Endothelial cell of hepatic sinusoid (primary cell): ENCODE data around the gene DMRTB1.

ENCODE experiments used
- in situ Hi-C: cut with HindIII; loops from 2 replicates; pipeline ENCODE4 v1.10.0; 2017; ENCODE audit warnings: low sequenced_read_pairs

DMRTB1 gene

DNA sequence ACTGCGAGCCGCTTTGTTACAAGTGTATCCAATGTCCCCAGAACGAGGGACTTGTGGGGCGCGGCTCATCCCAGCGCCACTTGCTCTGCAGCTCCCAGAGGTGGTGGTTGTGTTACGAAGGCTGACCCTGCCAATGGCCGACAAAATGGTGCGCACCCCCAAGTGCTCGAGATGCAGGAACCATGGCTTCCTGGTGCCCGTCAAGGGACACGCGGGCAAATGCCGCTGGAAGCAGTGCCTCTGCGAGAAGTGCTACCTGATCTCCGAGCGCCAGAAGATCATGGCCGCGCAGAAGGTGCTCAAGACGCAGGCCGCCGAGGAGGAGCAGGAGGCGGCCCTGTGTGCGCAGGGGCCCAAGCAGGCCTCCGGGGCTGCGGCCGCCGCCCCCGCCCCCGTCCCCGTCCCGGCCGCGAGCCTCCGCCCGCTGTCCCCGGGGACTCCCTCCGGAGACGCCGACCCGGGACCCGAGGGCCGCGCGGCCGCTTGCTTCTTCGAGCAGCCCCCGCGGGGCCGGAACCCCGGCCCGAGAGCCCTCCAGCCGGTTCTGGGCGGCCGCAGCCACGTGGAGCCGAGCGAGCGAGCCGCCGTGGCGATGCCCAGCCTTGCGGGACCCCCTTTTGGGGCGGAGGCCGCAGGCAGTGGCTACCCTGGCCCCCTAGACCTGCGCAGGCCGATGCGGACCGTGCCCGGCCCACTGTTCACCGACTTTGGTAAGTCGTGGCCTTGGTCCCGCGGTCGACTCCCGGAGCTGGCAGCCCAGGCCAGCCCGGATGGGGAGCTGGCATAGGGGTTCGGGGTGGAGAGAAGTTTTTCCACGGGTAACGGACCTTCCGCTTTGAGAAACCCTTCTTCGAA lies at the start of gene DMRTB1:
DMRTB1 (plus strand) TSS at position 79 of the 855 bp plus-strand sequence; CDS start at position 134, 55 bp downstream.
- in situ Hi-C loops: no loop called here

DNA sequence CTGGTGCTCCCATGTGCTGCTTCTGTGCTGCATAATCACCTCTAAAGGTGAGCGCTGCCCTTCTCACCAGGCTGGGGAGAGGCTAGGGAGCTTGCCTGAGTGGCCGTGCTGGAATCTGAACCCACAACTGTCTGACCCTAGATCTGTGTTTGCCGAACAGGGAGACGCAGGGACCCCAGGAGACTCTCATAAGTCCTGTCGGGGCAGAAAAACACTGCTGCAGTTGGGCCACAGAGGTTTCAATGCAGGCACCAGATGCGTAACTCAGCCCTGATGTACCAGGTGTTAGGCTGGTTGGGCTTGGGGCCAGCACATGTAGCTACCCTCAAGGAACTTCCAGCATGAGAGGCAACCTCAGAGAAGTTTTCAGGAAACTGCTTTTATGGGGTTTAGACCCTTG lies 49.5 kb upstream of the DMRTB1 start:
- in situ Hi-C loops: no loop called here

DNA sequence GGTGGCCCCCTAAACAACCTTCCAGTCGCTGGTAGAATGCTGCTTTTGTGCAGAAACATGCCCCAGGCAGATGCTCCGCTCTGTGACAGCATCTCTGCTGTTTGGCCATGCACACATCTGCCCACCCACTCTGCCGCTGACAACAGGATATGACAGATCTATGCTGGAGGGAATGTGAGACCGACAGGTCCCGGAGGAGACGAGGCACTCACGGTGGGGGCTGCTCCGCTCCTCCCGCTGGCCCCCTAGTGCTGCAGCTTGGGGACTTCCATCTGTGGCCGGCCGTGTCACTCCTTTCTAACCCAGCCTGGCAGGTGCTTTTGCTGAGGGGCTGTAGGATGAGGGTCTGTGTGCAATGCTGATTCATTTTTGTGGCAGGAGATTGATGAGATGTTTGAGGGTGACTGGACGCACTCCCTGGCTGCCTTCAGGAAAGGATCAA lies 49.1 kb upstream of the DMRTB1 start:
- in situ Hi-C loops: no loop called here

DNA sequence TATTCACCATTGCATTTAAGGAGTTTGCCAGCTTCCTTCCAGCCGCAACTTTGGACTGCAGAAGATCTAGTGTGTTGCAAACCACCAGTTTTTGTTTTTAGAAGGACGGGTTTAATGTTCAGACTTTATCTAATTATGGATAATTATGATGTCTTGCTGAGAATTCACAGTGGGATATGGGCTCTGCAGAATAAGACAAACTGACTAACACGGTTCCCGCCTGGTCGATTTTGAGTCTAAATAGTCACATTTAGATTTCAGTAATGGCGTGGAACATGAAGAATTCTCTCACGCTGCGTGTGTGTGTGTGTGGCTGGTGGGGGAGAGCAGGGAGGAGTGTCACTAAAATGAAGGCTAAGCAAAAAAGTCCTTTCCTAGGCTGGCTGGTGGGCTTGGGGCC lies 48.5 kb upstream of the DMRTB1 start:
- in situ Hi-C loops: no loop called here

DNA sequence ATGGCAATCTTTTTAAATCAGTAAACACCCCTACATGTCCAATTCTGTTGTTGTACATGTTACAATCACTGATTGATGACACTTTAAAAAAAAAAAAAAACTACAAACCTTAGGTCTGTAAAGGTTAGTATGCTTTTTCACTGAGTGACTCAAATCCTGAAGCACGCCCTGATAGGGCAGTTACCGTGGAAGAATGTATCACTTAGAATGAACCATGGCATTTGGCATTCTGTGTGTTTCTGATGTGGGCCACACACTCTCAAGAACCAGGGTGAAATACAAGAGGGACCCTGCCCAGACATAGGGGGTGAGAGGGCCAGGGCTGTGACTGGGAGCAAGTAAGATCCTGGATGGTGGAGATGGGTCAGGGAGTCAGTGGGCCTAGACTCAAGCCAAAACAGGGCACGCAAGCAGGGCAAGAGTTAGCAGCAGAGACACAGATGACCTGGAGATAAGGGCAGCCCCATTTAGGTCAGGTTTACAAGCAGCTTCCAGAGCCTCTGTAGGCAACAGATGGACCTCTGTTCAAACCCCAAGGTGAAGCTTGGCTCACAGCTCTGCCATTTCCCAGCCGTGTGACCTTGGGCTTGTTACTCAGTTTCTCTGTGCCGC lies 47.6 kb upstream of the DMRTB1 start:
- in situ Hi-C loops: no loop called here

DNA sequence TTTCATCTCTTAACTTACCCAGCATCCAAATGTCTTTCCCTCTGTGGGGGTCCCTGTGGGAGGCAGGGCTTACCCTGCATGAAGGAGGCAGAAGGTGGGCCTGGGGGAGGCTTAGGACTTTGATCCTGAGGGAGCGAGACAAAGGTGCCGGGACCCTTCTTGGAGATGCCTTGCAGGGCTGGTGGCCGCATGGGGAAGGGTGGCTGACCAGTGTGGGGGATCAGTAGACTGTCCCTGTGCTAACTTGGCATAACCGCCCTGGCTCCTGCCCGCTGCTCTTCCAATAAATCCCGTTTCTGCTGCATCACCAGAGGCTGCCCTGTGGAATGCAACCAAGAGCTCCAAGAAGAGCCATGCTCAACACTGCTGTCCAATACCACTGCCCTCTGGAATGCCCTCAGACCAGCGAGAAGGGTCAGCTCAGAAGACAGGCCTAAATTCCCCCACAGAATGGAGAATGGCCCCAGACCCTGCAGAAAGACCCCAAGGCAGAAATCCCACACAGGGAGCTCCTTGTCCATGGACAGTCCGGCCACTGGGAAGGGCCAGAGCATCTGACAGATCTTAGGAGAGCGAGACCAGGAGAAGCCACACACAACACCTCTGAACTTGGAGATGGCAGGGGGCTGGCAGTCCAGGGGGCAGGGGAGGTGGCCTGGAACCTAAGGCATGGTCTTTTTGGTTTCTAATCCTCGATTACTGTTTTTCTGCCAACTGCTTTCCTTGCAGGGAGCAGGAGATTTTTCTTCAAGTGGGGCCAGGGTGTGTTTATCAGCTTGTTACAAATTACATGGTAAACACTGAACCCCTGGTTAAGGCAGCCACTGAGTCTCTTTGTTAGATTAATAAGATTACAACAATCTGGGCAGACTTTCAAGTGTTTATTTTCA lies 46.7 kb upstream of the DMRTB1 start:
- in situ Hi-C loops: no loop called here

DNA sequence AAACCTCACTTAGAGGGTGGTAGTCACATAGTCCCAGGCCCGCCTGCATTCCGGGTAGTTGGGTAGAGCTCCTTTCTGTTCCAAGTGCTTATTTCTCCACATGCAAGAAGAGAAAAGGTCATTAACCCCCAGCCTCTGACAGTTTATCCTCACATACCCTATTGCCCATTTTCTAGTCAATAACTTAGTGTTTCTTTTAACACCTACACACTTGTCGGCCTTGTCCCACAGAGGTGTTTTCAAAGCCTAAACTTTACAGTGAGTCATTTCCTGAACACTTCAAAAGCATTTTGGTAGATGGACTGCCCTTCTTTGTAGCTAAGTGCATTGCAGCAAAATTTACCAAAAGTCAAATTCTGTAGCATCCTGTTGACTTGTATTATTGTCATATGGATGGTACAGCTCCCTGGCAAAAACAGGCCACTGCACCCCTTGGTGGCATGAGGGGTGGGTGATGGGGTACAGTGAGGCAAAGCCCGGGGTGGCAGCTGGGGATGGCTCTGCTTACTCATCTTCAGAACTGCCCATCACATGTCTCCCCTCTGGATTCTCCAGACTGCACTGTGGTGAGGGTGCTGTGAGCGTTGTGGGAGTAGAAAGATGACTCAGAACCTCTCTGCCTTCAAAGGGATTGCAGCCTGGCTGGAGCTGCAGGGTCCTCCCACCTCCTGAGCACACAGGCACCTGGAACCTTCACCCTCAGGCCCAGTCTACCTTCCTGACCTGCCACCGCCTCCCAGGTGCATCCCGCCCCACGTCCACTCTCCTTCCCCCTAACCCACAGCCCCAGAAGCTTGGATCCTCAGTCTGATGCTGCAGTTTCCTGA lies 45.8 kb upstream of the DMRTB1 start:
- in situ Hi-C loops: no loop called here

DNA sequence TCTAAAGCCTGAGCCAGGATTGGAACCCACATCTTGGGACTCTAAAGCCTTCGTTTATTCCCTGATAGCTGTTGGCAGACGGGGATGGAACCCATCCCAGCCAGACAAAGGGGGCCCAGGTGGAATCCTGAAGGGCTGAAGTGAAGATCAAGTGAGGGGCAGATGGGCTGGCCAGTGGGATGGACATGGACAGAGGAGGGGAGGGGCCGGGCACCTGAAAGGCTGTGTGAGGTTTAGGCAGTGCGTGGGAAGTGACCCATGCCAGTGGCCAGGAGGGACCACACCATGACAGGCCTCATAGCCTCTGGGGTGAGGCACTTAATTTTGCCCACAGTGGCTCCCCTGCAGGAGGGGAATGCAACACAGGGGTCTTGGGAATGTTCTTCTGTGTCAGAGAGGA lies 44.6 kb upstream of the DMRTB1 start:
- in situ Hi-C loops: no loop called here

DNA sequence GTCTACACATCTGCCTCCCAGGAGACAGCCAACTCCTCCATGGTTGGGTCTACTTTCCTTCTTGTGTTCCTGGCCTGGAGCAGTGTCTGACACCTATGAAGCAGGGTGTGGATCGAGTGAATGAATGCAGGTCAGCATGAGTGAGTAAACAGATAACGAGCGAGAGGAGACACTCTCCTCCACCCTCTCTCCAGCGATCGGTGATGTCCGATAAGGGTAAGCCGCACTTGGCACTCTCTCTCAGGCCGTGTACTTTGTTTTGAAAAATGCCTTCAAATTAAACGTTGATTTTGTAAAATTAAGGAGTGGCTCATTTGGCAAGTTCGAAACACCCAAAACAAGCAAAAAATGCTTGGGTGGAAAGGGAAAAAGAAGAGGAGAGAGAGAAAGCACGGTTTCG lies 43.8 kb upstream of the DMRTB1 start:
- in situ Hi-C loops: no loop called here

DNA sequence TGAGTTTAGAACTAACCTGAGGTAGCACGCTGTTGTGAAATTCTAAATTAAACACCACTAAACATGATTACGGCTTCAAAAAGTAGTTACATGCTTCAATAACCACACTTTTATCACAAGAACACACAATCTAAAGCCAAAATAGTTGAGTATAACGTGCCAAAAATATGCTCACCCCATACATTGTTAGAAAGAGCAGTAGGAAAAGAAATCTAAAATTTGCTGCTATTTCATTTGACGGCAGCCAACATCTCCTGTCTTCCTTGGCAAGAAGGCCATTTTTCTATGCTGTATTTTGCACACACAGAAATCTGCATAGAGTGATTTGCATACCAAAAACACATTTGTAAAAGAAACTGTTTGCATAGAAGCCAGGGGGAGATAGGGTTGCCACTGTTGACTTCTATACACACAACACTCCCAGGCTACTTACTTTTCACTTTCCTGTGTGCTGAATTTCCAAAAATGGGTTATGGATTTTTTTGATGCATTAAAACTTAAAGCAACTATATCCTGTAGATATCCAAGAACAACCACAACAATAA lies 42.9 kb upstream of the DMRTB1 start:
- in situ Hi-C loops: no loop called here

DNA sequence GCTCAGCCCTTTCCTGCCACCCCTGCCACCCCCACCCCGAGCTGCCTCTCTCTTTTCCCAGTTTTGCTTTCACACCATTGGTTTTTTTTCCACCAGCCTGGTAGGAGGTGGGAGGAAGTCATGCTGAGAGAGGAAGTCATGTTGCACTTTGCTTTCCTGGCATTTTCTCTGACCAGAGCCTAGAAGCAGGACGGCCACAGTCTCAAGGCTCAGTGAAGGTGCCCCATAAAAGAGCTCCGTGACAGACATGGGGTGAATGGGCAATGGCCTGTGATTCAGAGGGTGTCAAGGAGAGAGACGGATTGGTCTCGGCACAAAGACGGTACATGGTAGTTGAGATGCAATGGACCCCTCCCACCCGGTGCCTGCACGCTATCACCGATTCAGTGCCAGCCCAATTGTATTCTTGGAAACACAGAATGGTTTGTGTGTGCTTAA lies 42.1 kb upstream of the DMRTB1 start:
- in situ Hi-C loops: no loop called here

DNA sequence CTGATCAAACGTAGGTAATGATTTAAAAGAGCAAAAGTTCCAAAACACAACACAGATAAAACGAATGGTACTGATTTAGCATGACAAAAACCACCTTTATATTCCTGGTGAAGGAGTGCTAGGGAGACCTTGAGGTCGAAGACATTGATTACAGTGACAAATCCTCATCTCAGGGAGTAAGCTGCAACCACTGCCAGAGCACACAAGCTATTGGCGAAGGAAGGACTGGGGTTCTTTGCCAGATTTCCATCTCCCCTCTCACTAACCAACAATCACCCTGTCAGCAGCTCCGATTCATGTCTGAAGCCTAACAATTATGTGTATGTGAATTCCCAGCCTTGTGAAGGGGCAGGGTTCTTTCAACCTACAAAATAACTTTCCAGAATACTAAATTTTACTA lies 40.2 kb upstream of the DMRTB1 start:
- in situ Hi-C loops: no loop called here

DNA sequence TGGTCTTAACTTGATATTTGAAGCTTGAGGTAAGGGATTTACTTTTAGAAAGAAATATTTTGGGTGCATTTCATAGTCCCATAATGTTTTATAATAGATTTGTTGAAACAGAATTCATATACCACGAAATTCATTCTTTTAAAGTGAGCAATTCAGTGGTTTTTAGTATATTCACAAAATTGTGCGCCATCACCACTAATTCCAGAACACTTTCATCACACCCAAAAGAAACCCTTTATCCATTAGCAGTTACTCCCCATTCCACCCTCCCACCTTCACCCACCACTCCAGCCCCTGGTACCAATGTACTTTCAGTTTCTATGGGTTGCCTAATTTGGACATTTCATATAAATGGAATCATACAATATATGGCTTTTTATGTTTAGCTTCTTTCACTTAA lies 38.9 kb upstream of the DMRTB1 start:
- in situ Hi-C loops: loop anchor here (5.0 kb wide), 1 partner anchor 38 kb away; no protein-coding TSS in a partner anchor

DNA sequence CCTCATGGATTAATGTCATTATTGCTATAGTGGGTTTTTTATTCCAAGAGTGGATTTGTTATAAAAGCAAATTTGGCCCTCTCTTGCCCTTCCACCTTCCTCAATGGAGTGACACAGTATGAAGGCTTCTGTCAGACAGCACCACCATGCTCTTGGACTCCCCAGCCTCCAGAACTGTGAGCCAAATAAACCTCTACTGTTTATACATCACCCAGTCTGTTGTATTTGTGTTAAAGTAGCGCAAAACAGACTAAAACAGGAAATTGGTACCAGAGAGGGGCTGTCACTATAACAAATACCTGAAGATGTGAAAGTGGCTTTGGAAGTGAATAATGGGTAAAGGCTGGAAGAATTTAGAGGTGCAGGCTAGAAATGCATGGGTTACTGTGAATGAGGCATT lies 38.0 kb upstream of the DMRTB1 start:
- in situ Hi-C loops: loop anchor here (5.0 kb wide), 1 partner anchor 39 kb away; no protein-coding TSS in a partner anchor

DNA sequence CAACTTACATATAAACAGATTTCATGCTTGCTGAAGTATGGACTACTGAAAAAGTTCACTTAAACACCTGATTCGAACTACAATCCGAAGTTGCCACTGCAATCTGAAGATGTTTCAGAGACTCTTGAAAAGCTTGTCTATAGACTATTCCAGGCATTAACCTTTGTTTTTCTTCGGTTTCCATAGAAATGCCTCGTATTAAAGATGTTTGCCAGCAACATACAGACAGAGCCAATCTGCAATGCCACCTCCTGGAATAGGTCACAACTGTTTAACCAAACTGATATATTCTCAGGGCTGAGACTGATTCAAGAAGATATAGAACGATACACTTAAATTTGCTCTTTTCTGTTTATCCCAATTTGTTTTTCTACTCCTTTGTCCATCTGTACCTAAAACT lies 28.9 kb upstream of the DMRTB1 start:
- in situ Hi-C loops: no loop called here

DNA sequence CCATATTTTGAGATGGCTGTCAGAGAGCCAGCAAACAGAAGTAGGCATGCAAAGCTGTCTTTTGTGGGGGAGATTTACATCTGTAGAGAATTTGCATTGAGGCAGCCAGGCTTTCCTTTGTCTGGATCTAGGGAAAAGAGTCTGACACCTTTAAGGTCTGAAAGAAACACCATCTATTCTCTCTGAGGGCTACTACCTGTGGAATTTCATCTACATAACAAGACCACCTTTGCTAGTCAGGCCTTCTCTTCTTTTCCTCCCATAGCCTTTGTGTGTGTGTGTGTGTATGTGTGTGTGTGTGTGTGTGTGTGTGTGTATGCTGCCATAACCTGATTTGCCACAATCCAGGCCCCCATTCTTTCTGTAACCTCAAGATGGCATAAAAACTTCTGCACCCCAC lies 28.4 kb upstream of the DMRTB1 start:
- in situ Hi-C loops: no loop called here

DNA sequence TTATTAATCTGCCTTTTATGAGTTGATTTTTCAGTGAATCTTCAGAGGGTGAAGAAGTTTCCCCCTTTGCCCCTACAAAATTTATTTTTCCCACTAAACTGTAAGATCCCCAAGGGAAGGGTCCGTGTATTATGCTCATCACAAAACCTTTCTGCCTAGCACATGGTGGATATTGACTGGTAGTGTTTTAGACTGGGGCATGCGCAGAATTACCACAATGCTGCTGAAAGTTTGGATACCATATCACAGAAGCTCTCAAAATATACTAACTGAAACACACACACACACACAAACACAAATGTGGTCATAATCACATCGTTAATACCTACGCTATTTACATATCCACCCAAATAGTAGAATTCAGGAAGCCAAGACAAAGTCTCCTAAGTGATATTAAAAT lies 28.0 kb upstream of the DMRTB1 start:
- in situ Hi-C loops: no loop called here

DNA sequence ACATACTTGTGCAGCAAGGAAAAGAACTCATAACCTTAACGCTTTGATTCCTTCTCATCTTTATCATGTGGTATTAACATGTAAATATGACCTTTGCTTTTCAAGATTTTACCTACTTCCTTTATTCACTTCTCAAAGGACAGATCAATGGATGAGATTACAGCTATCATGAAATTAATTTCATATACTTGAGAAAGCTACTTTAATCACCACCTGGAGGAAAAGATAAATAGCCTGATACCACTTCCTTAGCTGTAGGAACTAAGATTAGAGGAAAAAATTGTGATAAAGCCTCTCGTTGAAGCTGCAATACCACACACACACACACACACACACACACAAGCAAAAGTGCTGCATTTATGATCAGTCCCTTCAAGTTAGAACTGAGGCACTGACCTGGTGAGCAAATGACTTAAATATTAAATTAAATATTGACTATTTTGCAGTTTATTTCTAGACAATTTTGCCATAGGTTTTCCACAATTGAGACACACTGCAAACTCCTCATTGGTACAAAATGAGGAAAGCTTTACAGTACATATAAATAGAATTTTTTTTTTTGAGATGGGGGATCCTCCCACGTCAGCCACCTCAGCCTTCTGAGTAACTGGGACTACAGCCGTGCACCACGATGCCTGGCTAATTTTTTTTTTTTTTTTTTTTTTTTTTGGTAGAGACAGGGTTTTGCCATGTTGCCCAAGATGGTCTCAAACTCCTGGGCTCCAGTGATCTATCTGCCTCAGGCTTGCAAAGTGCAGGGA lies 27.2 kb upstream of the DMRTB1 start:
- in situ Hi-C loops: no loop called here

DNA sequence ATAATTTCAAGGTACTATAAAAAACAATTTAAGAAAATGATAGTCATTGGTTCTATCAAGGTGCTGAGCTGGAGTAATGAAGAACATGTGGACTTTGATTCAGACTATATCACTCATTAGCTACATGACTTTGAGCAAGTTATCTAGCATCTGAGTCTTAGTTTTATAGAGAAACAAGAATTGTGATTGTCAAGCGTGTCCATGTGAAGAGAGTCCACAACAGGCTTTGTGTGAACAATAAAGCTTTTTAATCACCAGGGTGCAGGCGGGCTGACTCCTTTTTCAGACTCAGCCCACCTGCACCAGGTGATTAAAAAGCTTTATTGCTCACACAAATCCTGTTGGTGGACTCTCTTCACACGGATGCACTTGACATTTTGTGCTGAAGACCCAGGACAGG lies 26.6 kb upstream of the DMRTB1 start:
- in situ Hi-C loops: no loop called here
